Measurements from ENCODE around the gene TACC2.
"Not testable (repeated sequence)": the region's sequence is repeated elsewhere in the genome, so short reads cannot be mapped to it uniquely, and the experiment has no call there.

TACC2 gene

GRCh38 chr10:122097935-122098334, 109.0 kb downstream of the TACC2 start:
- FAIRE-seq = no peak

DNA sequence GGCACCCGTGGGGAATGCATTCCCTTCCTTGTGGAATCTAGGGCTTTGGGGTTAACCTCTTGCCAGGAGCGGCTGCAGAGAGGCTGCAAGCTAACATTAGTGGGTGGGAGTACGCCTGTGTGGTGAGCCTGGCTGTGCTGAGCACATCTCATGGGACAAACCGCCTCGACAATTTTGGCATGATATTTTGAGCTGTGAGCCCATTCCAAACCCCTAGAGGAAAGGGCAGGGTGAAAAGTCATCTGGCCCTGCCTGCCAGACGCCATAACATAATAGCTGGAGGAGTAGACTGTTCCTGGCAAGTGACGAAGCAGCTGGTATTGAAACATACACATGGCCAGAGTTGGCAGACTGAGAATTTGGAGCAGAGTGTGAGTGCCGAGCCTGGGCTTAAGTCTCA, 110.0 kb downstream of the TACC2 start:
- no peak for FAIRE-seq

DNA sequence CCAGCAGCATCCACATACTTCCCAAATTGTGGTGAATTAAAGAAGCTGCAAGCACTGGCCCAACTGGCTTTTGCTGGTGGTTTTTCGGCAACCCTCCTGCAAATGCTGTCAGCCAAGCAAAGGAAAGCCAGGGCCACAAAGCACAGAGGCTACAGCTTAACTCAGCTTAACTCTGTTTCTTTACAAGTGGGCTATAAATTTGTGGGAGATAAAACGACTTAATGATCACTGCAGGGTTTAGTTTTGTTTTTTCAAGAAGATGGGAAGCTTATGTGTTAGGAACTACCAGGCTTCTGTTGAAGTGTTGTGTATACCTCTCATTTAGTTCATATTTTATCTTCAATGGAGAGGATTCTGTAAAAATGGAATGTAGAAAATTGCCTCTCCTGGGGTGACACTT, 110.6 kb downstream of the TACC2 start:
- no peak for FAIRE-seq

GRCh38 chr10:122102146-122102868, 113.3 kb downstream of the TACC2 start:
- no peak for FAIRE-seq

DNA sequence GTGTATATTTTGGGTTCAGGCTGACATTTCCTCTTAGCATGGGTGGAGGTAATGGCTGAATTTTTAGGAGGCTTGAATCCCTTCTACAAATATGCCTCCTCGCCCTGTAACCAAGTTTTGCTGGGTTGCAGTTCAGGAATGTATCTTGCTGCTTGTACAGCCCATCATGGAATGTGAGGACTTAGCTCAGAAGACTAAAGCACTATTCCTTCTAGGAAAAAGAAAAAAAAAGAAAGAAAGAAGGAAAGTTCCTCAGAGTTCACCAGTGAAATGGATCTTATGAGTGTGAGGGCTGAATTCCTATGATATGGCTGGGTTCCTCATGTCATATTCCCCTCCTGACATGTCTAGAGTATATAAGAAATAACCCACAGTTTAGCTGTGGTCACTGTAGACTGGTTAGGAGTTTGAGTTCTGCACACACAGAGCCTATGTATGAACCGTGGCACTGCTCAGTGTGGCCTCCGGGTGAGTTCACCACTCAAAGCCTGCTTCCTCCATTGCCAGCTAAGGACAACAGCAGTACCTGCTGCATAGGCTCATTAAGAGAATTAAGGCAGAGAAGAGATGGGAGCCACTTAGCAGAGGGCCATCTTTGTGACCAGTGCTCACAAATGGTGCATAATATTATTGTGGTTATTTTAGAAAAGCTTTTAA, 114.0 kb downstream of the TACC2 start:
- FAIRE-seq = no peak

- FAIRE-seq = no peak
Measured at GRCh38 chr10:122103592-122103991, 114.6 kb downstream of the TACC2 start.

DNA sequence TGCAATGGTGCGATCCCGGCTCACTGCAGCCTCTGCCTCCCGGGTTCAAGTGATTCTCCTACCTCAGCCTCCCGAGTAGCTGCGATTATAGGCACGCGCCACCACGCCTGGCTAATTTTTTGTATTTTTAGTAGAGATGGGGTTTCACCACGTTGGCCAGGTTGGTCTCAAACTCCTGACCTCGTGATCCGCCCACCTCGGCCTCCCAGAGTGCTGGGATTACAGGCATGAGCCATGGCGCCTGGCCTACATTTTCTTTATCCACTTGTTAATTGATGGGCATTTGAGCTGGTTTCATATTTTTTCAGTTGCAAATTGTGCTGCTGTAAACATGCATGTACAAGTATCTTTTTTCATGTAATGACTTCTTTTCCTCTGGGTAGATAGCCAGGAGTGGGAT, 119.8 kb downstream of the TACC2 start:
- not testable (repeated sequence) for FAIRE-seq

GRCh38 chr10:122112021-122112616, 123.2 kb downstream of the TACC2 start:
- FAIRE-seq = no peak

- no peak for FAIRE-seq
Measured at GRCh38 chr10:122112625-122113160, 123.7 kb downstream of the TACC2 start.

- no peak for FAIRE-seq
Measured at GRCh38 chr10:122113161-122113944, 124.4 kb downstream of the TACC2 start.

GRCh38 chr10:122113945-122114747, 125.2 kb downstream of the TACC2 start:
- FAIRE-seq = no peak

DNA sequence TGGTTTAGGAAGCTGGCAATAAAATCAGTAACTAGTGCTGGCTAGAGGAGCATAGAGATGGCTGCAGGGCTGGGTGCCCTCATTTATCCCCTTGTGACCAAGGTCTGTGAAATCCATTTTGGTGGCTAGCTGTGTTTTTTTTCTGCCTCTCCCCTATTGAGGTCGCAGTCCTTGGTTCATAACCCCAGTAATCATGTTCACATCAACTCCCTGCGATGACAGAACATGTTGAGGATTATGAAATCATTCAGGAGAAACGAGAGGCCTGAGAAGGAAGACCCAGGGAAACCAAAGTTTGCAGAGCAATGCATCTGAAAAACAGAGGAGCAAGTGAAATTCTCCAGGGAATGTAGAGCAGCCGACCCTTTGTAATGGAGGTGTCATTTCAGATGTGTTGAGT, 126.9 kb downstream of the TACC2 start:
- FAIRE-seq = no peak

- no peak for FAIRE-seq
Measured at GRCh38 chr10:122116331-122116730, 127.4 kb downstream of the TACC2 start.

- no peak for FAIRE-seq
Measured at GRCh38 chr10:122117475-122117874, 128.5 kb downstream of the TACC2 start.

- FAIRE-seq = no peak
Measured at GRCh38 chr10:122120008-122120744, 131.2 kb downstream of the TACC2 start.

GRCh38 chr10:122121059-122121458, 132.1 kb downstream of the TACC2 start:
- FAIRE-seq = no peak

GRCh38 chr10:122122493-122122892, 133.5 kb downstream of the TACC2 start:
- FAIRE-seq = no peak

- FAIRE-seq = no peak
Measured at GRCh38 chr10:122123186-122123585, 134.2 kb downstream of the TACC2 start.

DNA sequence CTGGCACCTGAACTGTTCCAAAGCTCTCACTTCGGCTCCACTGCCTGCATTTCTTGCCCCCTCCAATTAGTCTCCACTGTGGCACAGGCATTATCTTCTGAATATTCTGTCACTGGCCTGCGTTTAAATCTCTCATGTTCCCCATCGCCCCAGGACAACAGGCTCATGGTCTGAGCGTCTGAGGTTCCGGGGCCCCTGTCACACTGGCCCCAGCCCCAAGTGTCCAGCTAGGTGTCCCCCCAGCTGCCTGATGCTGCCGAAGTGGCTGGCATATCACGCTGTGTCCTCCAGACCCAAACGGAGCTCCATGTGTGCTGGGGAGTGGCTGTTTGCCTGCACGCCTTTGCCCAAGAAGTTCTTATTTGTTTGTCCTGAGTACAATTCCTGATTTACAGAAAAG, 135.4 kb downstream of the TACC2 start:
- no peak for FAIRE-seq

- FAIRE-seq = no peak
Measured at GRCh38 chr10:122124808-122125207, 135.8 kb downstream of the TACC2 start.
